ENCODE measurements around the gene MKLN1. TPM values are rescaled to one million over a fixed set of nuclear protein-coding genes. Genes with fewer than 3 reads are reported as not detected.

Gene MKLN1
- total RNA-seq = 32.9 TPM

- peak within 1 kb of the TSS; percentile 85 to 94 (median 90) for H3K4me3 ChIP-seq (ENCODE audit: low read length in 3 of 3)
- peaks cover 10 to 25% (median 19%) of the 10 kb centered on the region in 3 donors for H3K4me1 ChIP-seq (ENCODE audit: control insufficient read depth in 3 of 3, insufficient read depth in 3 of 3, low read length in 3 of 3)
- no peaks in the 10 kb centered on the region for H3K27me3 ChIP-seq (ENCODE audit: control insufficient read depth in 3 of 3, insufficient read depth in 3 of 3, low read length in 3 of 3)
- H3K27ac ChIP-seq (ENCODE audit: low read depth, low read length) = peak within 1 kb of the TSS; percentile 99
- peak within 1 kb of the TSS; percentile 99 to 100 (median 100) for H3K9ac ChIP-seq (ENCODE audit: low read depth in 1 of 3, low read length in 3 of 3)
- no peaks in the 10 kb centered on the region for H3K9me3 ChIP-seq (ENCODE audit: control insufficient read depth in 3 of 3, low read length in 3 of 3)
- no peaks in the 10 kb centered on the region for H3K36me3 ChIP-seq (ENCODE audit: control insufficient read depth in 3 of 3, insufficient read depth in 3 of 3, low read length in 3 of 3)
Observed at GRCh38 chr7:131327626-131328376, at the start of gene MKLN1. Gene MKLN1, plus strand, starts transcription at chr7:131327876. Its CDS starts 24 bp downstream, at chr7:131327900.

- Histone ChIP-seq H3K27ac (ENCODE audit: low read depth, low read length) (no peak overlapping the region), H3K4me1 (ENCODE audit: control insufficient read depth in 3 of 3, insufficient read depth in 3 of 3, low read length in 3 of 3) (no peaks in the 10 kb centered on the region), H3K36me3 (ENCODE audit: control insufficient read depth in 3 of 3, insufficient read depth in 3 of 3, low read length in 3 of 3) (no peaks in the 10 kb centered on the region), H3K4me3 (ENCODE audit: low read length in 3 of 3) (no peak overlapping the region), H3K9ac (ENCODE audit: low read depth in 1 of 3, low read length in 3 of 3) (no peak overlapping the region), H3K9me3 (ENCODE audit: control insufficient read depth in 3 of 3, low read length in 3 of 3) (no peaks in the 10 kb centered on the region), H3K27me3 (ENCODE audit: control insufficient read depth in 3 of 3, insufficient read depth in 3 of 3, low read length in 3 of 3) (no peaks in the 10 kb centered on the region)
Observed at GRCh38 chr7:131279044-131279443, 48.6 kb upstream of the MKLN1 start.

GRCh38 chr7:131281266-131282048 is 46.2 kb upstream of the MKLN1 start:
- H3K36me3 ChIP-seq (ENCODE audit: control insufficient read depth in 3 of 3, insufficient read depth in 3 of 3, low read length in 3 of 3) = no peaks in the 10 kb centered on the region
- H3K4me1 ChIP-seq (ENCODE audit: control insufficient read depth in 3 of 3, insufficient read depth in 3 of 3, low read length in 3 of 3) = peaks cover 13 to 16% (median 14%) of the 10 kb centered on the region in 3 donors
- H3K9me3 ChIP-seq (ENCODE audit: control insufficient read depth in 3 of 3, low read length in 3 of 3) = no peaks in the 10 kb centered on the region
- no peak overlapping the region for H3K4me3 ChIP-seq (ENCODE audit: low read length in 3 of 3)
- no peaks in the 10 kb centered on the region for H3K27me3 ChIP-seq (ENCODE audit: control insufficient read depth in 3 of 3, insufficient read depth in 3 of 3, low read length in 3 of 3)
- no peak overlapping the region for H3K9ac ChIP-seq (ENCODE audit: low read depth in 1 of 3, low read length in 3 of 3)
- no peak overlapping the region for H3K27ac ChIP-seq (ENCODE audit: low read depth, low read length)

- Histone ChIP-seq H3K9me3 (ENCODE audit: control insufficient read depth in 3 of 3, low read length in 3 of 3) (no peaks in the 10 kb centered on the region), H3K36me3 (ENCODE audit: control insufficient read depth in 3 of 3, insufficient read depth in 3 of 3, low read length in 3 of 3) (no peaks in the 10 kb centered on the region), H3K27me3 (ENCODE audit: control insufficient read depth in 3 of 3, insufficient read depth in 3 of 3, low read length in 3 of 3) (no peaks in the 10 kb centered on the region), H3K4me1 (ENCODE audit: control insufficient read depth in 3 of 3, insufficient read depth in 3 of 3, low read length in 3 of 3) (peaks cover 13 to 16% (median 14%) of the 10 kb centered on the region in 3 donors), H3K27ac (ENCODE audit: low read depth, low read length) (peak overlapping the region; percentile 76), H3K9ac (ENCODE audit: low read depth in 1 of 3, low read length in 3 of 3) (peak overlapping the region in 2 of 3 donors; percentile 29 to 33), H3K4me3 (ENCODE audit: low read length in 3 of 3) (no peak overlapping the region)
Observed at GRCh38 chr7:131284702-131285419, 42.8 kb upstream of the MKLN1 start.

GRCh38 chr7:131285556-131285955 is 42.1 kb upstream of the MKLN1 start:
- Histone ChIP-seq H3K4me1 (ENCODE audit: control insufficient read depth in 3 of 3, insufficient read depth in 3 of 3, low read length in 3 of 3) (peaks cover 13 to 16% (median 14%) of the 10 kb centered on the region in 3 donors), H3K9ac (ENCODE audit: low read depth in 1 of 3, low read length in 3 of 3) (no peak overlapping the region), H3K9me3 (ENCODE audit: control insufficient read depth in 3 of 3, low read length in 3 of 3) (no peaks in the 10 kb centered on the region), H3K27ac (ENCODE audit: low read depth, low read length) (peak overlapping the region; percentile 76), H3K27me3 (ENCODE audit: control insufficient read depth in 3 of 3, insufficient read depth in 3 of 3, low read length in 3 of 3) (no peaks in the 10 kb centered on the region), H3K4me3 (ENCODE audit: low read length in 3 of 3) (no peak overlapping the region), H3K36me3 (ENCODE audit: control insufficient read depth in 3 of 3, insufficient read depth in 3 of 3, low read length in 3 of 3) (no peaks in the 10 kb centered on the region)

- Histone ChIP-seq H3K4me1 (ENCODE audit: control insufficient read depth in 3 of 3, insufficient read depth in 3 of 3, low read length in 3 of 3) (peaks cover 13 to 28% (median 14%) of the 10 kb centered on the region in 3 donors), H3K27ac (ENCODE audit: low read depth, low read length) (no peak overlapping the region), H3K4me3 (ENCODE audit: low read length in 3 of 3) (no peak overlapping the region), H3K9me3 (ENCODE audit: control insufficient read depth in 3 of 3, low read length in 3 of 3) (no peaks in the 10 kb centered on the region), H3K27me3 (ENCODE audit: control insufficient read depth in 3 of 3, insufficient read depth in 3 of 3, low read length in 3 of 3) (no peaks in the 10 kb centered on the region), H3K36me3 (ENCODE audit: control insufficient read depth in 3 of 3, insufficient read depth in 3 of 3, low read length in 3 of 3) (no peaks in the 10 kb centered on the region), H3K9ac (ENCODE audit: low read depth in 1 of 3, low read length in 3 of 3) (no peak overlapping the region)
Observed at GRCh38 chr7:131288450-131288849, 39.2 kb upstream of the MKLN1 start.

GRCh38 chr7:131289051-131289450 is 38.6 kb upstream of the MKLN1 start:
- H3K9ac ChIP-seq (ENCODE audit: low read depth in 1 of 3, low read length in 3 of 3) = no peak overlapping the region
- no peaks in the 10 kb centered on the region for H3K36me3 ChIP-seq (ENCODE audit: control insufficient read depth in 3 of 3, insufficient read depth in 3 of 3, low read length in 3 of 3)
- no peak overlapping the region for H3K4me3 ChIP-seq (ENCODE audit: low read length in 3 of 3)
- H3K27ac ChIP-seq (ENCODE audit: low read depth, low read length) = no peak overlapping the region
- H3K4me1 ChIP-seq (ENCODE audit: control insufficient read depth in 3 of 3, insufficient read depth in 3 of 3, low read length in 3 of 3) = peaks cover 13 to 29% (median 14%) of the 10 kb centered on the region in 3 donors
- no peaks in the 10 kb centered on the region for H3K27me3 ChIP-seq (ENCODE audit: control insufficient read depth in 3 of 3, insufficient read depth in 3 of 3, low read length in 3 of 3)
- no peaks in the 10 kb centered on the region for H3K9me3 ChIP-seq (ENCODE audit: control insufficient read depth in 3 of 3, low read length in 3 of 3)

- H3K27ac ChIP-seq (ENCODE audit: low read depth, low read length) = no peak overlapping the region
- H3K9ac ChIP-seq (ENCODE audit: low read depth in 1 of 3, low read length in 3 of 3) = no peak overlapping the region
Observed at GRCh38 chr7:131292141-131292905, 35.4 kb upstream of the MKLN1 start.

GRCh38 chr7:131293018-131293417 is 34.7 kb upstream of the MKLN1 start:
- no peak overlapping the region for H3K9ac ChIP-seq (ENCODE audit: low read depth in 1 of 3, low read length in 3 of 3)
- no peaks in the 10 kb centered on the region for H3K36me3 ChIP-seq (ENCODE audit: control insufficient read depth in 3 of 3, insufficient read depth in 3 of 3, low read length in 3 of 3)
- H3K27ac ChIP-seq (ENCODE audit: low read depth, low read length) = no peak overlapping the region
- no peak overlapping the region for H3K4me3 ChIP-seq (ENCODE audit: low read length in 3 of 3)
- H3K9me3 ChIP-seq (ENCODE audit: control insufficient read depth in 3 of 3, low read length in 3 of 3) = no peaks in the 10 kb centered on the region
- H3K27me3 ChIP-seq (ENCODE audit: control insufficient read depth in 3 of 3, insufficient read depth in 3 of 3, low read length in 3 of 3) = no peaks in the 10 kb centered on the region
- H3K4me1 ChIP-seq (ENCODE audit: control insufficient read depth in 3 of 3, insufficient read depth in 3 of 3, low read length in 3 of 3) = peaks cover 0 to 13% (median 0%) of the 10 kb centered on the region in 3 donors

More at GRCh38 chr7:131292141-131292905, 35.4 kb upstream of the MKLN1 start:
- peaks cover 0 to 13% (median 0%) of the 10 kb centered on the region in 3 donors for H3K4me1 ChIP-seq (ENCODE audit: control insufficient read depth in 3 of 3, insufficient read depth in 3 of 3, low read length in 3 of 3)
- H3K36me3 ChIP-seq (ENCODE audit: control insufficient read depth in 3 of 3, insufficient read depth in 3 of 3, low read length in 3 of 3) = no peaks in the 10 kb centered on the region
- H3K9me3 ChIP-seq (ENCODE audit: control insufficient read depth in 3 of 3, low read length in 3 of 3) = no peaks in the 10 kb centered on the region
- no peak overlapping the region for H3K4me3 ChIP-seq (ENCODE audit: low read length in 3 of 3)
- H3K27me3 ChIP-seq (ENCODE audit: control insufficient read depth in 3 of 3, insufficient read depth in 3 of 3, low read length in 3 of 3) = no peaks in the 10 kb centered on the region

Measured in skeletal muscle tissue (tissue), 4 donors.